Measurements from ENCODE around the gene AVEN. TPM values are rescaled to one million over a fixed set of nuclear protein-coding genes. Genes with fewer than 3 reads are reported as not detected.

The AVEN gene
- total and polyA plus RNA-seq, 2 donors (not counting 3 experiments of a cell fraction or from before 2014, with no cell fraction given): 7.7 to 23.3 TPM

DNA sequence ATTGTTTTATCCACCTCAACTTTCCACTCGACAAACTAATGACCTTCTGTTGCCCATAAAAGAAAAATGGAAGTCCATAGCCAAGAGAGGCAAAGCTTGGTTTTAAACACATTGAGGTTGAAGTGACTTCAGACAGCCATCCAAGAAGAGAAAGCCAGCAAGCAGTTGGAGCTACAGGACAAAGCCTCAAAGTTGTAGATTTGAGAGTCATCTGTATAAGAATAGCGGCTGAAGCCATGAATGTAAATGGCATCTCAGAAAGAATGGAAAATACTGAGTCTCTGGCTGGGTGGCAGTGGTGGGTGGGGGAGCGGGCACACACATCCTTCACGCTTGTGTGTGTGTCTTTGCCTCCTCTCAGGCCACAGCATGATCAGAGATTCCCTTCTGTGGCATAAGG lies 194.8 kb downstream of the AVEN start:
- no peaks in the 10 kb centered on the region for H3K36me3 ChIP-seq (ENCODE audit: control insufficient read depth in 2 of 2, extremely low read depth in 1 of 2, insufficient read depth in 2 of 2, low read length in 2 of 2)
- H3K27ac ChIP-seq (ENCODE audit: insufficient read depth, low read depth, low read length): no peak overlapping the region
- no peaks in the 10 kb centered on the region for H3K9me3 ChIP-seq (replicated peaks; ENCODE audit: control insufficient read depth, insufficient read depth, low read length)
- BruUV-seq (replicated peaks): no TSS peak
- H3K27me3 ChIP-seq (ENCODE audit: control insufficient read depth in 2 of 2, insufficient read depth in 2 of 2, low read length in 2 of 2): no peaks in the 10 kb centered on the region
- ChIA-PET CTCF (no interaction called here), POLR2A (no interaction called here)
- TF ChIP-seq, protein P1, sequence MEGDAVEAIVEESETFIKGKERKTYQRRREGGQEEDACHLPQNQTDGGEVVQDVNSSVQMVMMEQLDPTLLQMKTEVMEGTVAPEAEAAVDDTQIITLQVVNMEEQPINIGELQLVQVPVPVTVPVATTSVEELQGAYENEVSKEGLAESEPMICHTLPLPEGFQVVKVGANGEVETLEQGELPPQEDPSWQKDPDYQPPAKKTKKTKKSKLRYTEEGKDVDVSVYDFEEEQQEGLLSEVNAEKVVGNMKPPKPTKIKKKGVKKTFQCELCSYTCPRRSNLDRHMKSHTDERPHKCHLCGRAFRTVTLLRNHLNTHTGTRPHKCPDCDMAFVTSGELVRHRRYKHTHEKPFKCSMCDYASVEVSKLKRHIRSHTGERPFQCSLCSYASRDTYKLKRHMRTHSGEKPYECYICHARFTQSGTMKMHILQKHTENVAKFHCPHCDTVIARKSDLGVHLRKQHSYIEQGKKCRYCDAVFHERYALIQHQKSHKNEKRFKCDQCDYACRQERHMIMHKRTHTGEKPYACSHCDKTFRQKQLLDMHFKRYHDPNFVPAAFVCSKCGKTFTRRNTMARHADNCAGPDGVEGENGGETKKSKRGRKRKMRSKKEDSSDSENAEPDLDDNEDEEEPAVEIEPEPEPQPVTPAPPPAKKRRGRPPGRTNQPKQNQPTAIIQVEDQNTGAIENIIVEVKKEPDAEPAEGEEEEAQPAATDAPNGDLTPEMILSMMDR (IDR thresholded peaks at IDR 0.05; ENCODE audit: extremely low read depth in 1 of 2, insufficient read depth in 1 of 2, low read depth in 1 of 2, low read length in 2 of 2): no peak
- TF ChIP-seq FOS (IDR thresholded peaks at IDR 0.05; ENCODE audit: borderline replicate concordance, insufficient read depth, low read length) (no peak), POLR2A (IDR thresholded peaks at IDR 0.05; ENCODE audit: low read depth, low read length) (no peak), POLR2AphosphoS5 (IDR thresholded peaks at IDR 0.05; ENCODE audit: insufficient read depth, low read depth, low read length) (no peak), MYC (IDR thresholded peaks at IDR 0.05; ENCODE audit: low read depth, low read length) (no peak), EZH2 (IDR thresholded peaks at IDR 0.05; ENCODE audit: borderline replicate concordance, low read depth, low read length, severe bottlenecking) (no peak), JUN (IDR thresholded peaks at IDR 0.05; ENCODE audit: borderline replicate concordance, insufficient read depth, insufficient read length, low read depth) (no peak), GATA2 (IDR thresholded peaks at IDR 0.05; ENCODE audit: insufficient read depth, insufficient read length, low read depth, low read length) (no peak)
- TF ChIP-seq, protein P2, sequence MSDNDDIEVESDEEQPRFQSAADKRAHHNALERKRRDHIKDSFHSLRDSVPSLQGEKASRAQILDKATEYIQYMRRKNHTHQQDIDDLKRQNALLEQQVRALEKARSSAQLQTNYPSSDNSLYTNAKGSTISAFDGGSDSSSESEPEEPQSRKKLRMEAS (IDR thresholded peaks at IDR 0.05; ENCODE audit: insufficient read depth, insufficient read length): no peak
- H2AFZ ChIP-seq (ENCODE audit: low read depth, low read length): no peak overlapping the region
- H3K4me1 ChIP-seq (ENCODE audit: control insufficient read depth, extremely low read depth, insufficient read depth, low read length): no peaks in the 10 kb centered on the region
- H3K79me2 ChIP-seq (ENCODE audit: control insufficient read depth, insufficient read depth, low read length): no peaks in the 10 kb centered on the region
- no peak overlapping the region for H3K4me2 ChIP-seq (ENCODE audit: insufficient read depth, low read length)
- no peak overlapping the region for H3K4me3 ChIP-seq (replicated peaks in 1 of 3; ENCODE audit: insufficient read depth in 1 of 3, low read depth in 1 of 3, low read length in 3 of 3)
- DNase-seq (ENCODE audit: low read depth, low spot score) (no peak), FAIRE-seq (no peak)
- H3K9ac ChIP-seq (replicated peaks; ENCODE audit: extremely low read depth, insufficient read depth, low read length): no peak overlapping the region
- no peaks in the 10 kb centered on the region for H4K20me1 ChIP-seq (replicated peaks; ENCODE audit: control insufficient read depth, extremely low read depth, insufficient read depth, low read length)
- intact Hi-C loops (cut with micrococcal nuclease) (no loop called here), dilution Hi-C loops (cut with MboI; ENCODE audit: extremely low pct_ligation_motif_present, low sequenced_read_pairs) (no loop called here)
- H3K9me1 ChIP-seq (replicated peaks; ENCODE audit: control insufficient read depth, extremely low read depth, insufficient read depth, low read length): no peaks in the 10 kb centered on the region

Data from endothelial cell of umbilical vein (primary cell).